ENCODE measurements around the gene DSCAML1. TPM values are rescaled to one million over a fixed set of nuclear protein-coding genes. Genes with fewer than 3 reads are reported as not detected.
A peak's percentile ranks its signal among the peaks of the same experiment; 100 is the strongest.

Gene DSCAML1
- total RNA-seq, 1 experiment from 2014 or later: 0.59 TPM

GRCh38 chr11:117688255-117688797 is 108.7 kb downstream of the DSCAML1 start:
- Histone ChIP-seq H3K36me3 (replicated peaks; ENCODE audit: control insufficient read depth, insufficient read depth, low read length) (no peaks in the 10 kb centered on the region), H3K27me3 (ENCODE audit: control insufficient read depth, insufficient read depth, low read length) (no peaks in the 10 kb centered on the region)
- no peak for DNase-seq

GRCh38 chr11:117687776-117688175 is 109.2 kb downstream of the DSCAML1 start:
- DNase-seq: no peak
- Histone ChIP-seq H3K4me3 (ENCODE audit: insufficient read depth, low read depth, low read length) (no peak overlapping the region), H3K36me3 (replicated peaks; ENCODE audit: control insufficient read depth, insufficient read depth, low read length) (no peaks in the 10 kb centered on the region), H3K27me3 (ENCODE audit: control insufficient read depth, insufficient read depth, low read length) (no peaks in the 10 kb centered on the region)

More at GRCh38 chr11:117688255-117688797, 108.7 kb downstream of the DSCAML1 start:
- H3K4me3 ChIP-seq (ENCODE audit: insufficient read depth, low read depth, low read length): no peak overlapping the region

GRCh38 chr11:117686711-117687110 is 110.3 kb downstream of the DSCAML1 start:
- no peak for DNase-seq
- H3K36me3 ChIP-seq (replicated peaks; ENCODE audit: control insufficient read depth, insufficient read depth, low read length): no peaks in the 10 kb centered on the region
- no peaks in the 10 kb centered on the region for H3K27me3 ChIP-seq (ENCODE audit: control insufficient read depth, insufficient read depth, low read length)
- H3K4me3 ChIP-seq (ENCODE audit: insufficient read depth, low read depth, low read length): no peak overlapping the region

- Histone ChIP-seq H3K27me3 (ENCODE audit: control insufficient read depth, insufficient read depth, low read length) (no peaks in the 10 kb centered on the region), H3K36me3 (replicated peaks; ENCODE audit: control insufficient read depth, insufficient read depth, low read length) (no peaks in the 10 kb centered on the region), H3K4me3 (ENCODE audit: insufficient read depth, low read depth, low read length) (no peak overlapping the region)
- no peak for DNase-seq
Measured at GRCh38 chr11:117685566-117685965, 111.5 kb downstream of the DSCAML1 start.

GRCh38 chr11:117684731-117685130 is 112.3 kb downstream of the DSCAML1 start:
- Histone ChIP-seq H3K27me3 (ENCODE audit: control insufficient read depth, insufficient read depth, low read length) (no peaks in the 10 kb centered on the region), H3K36me3 (replicated peaks; ENCODE audit: control insufficient read depth, insufficient read depth, low read length) (no peaks in the 10 kb centered on the region), H3K4me3 (ENCODE audit: insufficient read depth, low read depth, low read length) (no peak overlapping the region)
- DNase-seq: no peak

GRCh38 chr11:117684111-117684510 is 112.9 kb downstream of the DSCAML1 start:
- DNase-seq: no peak
- H3K4me3 ChIP-seq (ENCODE audit: insufficient read depth, low read depth, low read length): no peak overlapping the region
- H3K36me3 ChIP-seq (replicated peaks; ENCODE audit: control insufficient read depth, insufficient read depth, low read length): no peaks in the 10 kb centered on the region
- H3K27me3 ChIP-seq (ENCODE audit: control insufficient read depth, insufficient read depth, low read length): no peaks in the 10 kb centered on the region

GRCh38 chr11:117681438-117681837 is 115.6 kb downstream of the DSCAML1 start:
- DNase-seq: no peak
- Histone ChIP-seq H3K36me3 (replicated peaks; ENCODE audit: control insufficient read depth, insufficient read depth, low read length) (no peaks in the 10 kb centered on the region), H3K4me3 (ENCODE audit: insufficient read depth, low read depth, low read length) (no peak overlapping the region), H3K27me3 (ENCODE audit: control insufficient read depth, insufficient read depth, low read length) (no peaks in the 10 kb centered on the region; the same call in 1 of the 2 replicates)

GRCh38 chr11:117679461-117679860 is 117.6 kb downstream of the DSCAML1 start:
- no peaks in the 10 kb centered on the region for H3K36me3 ChIP-seq (replicated peaks; ENCODE audit: control insufficient read depth, insufficient read depth, low read length)
- no peak overlapping the region for H3K4me3 ChIP-seq (ENCODE audit: insufficient read depth, low read depth, low read length)
- no peaks in the 10 kb centered on the region; the same call in 1 of the 2 replicates for H3K27me3 ChIP-seq (ENCODE audit: control insufficient read depth, insufficient read depth, low read length)
- peak; percentile 75 for DNase-seq

- Histone ChIP-seq H3K36me3 (replicated peaks; ENCODE audit: control insufficient read depth, insufficient read depth, low read length) (no peaks in the 10 kb centered on the region), H3K27me3 (ENCODE audit: control insufficient read depth, insufficient read depth, low read length) (no peaks in the 10 kb centered on the region; the same call in 1 of the 2 replicates), H3K4me3 (ENCODE audit: insufficient read depth, low read depth, low read length) (no peak overlapping the region)
- peak; percentile 52 for DNase-seq
Measured at GRCh38 chr11:117678658-117679406, 118.2 kb downstream of the DSCAML1 start.

- Histone ChIP-seq H3K27me3 (ENCODE audit: control insufficient read depth, insufficient read depth, low read length) (no peaks in the 10 kb centered on the region; the same call in 1 of the 2 replicates), H3K36me3 (replicated peaks; ENCODE audit: control insufficient read depth, insufficient read depth, low read length) (no peaks in the 10 kb centered on the region), H3K4me3 (ENCODE audit: insufficient read depth, low read depth, low read length) (no peak overlapping the region)
- DNase-seq: no peak
Measured at GRCh38 chr11:117677729-117678310, 119.2 kb downstream of the DSCAML1 start.

- H3K36me3 ChIP-seq (replicated peaks; ENCODE audit: control insufficient read depth, insufficient read depth, low read length): no peaks in the 10 kb centered on the region
- no peak overlapping the region for H3K4me3 ChIP-seq (ENCODE audit: insufficient read depth, low read depth, low read length)
- no peak for DNase-seq
- H3K27me3 ChIP-seq (ENCODE audit: control insufficient read depth, insufficient read depth, low read length): no peaks in the 10 kb centered on the region; the same call in 1 of the 2 replicates
Measured at GRCh38 chr11:117676501-117676900, 120.5 kb downstream of the DSCAML1 start.

GRCh38 chr11:117673602-117674001 is 123.4 kb downstream of the DSCAML1 start:
- H3K4me3 ChIP-seq (ENCODE audit: insufficient read depth, low read depth, low read length): no peak overlapping the region
- no peak for DNase-seq
- no peaks in the 10 kb centered on the region for H3K36me3 ChIP-seq (replicated peaks; ENCODE audit: control insufficient read depth, insufficient read depth, low read length)
- no peaks in the 10 kb centered on the region; the same call in 1 of the 2 replicates for H3K27me3 ChIP-seq (ENCODE audit: control insufficient read depth, insufficient read depth, low read length)

- Histone ChIP-seq H3K36me3 (replicated peaks; ENCODE audit: control insufficient read depth, insufficient read depth, low read length) (no peaks in the 10 kb centered on the region), H3K27me3 (ENCODE audit: control insufficient read depth, insufficient read depth, low read length) (no peaks in the 10 kb centered on the region), H3K4me3 (ENCODE audit: insufficient read depth, low read depth, low read length) (no peak overlapping the region)
- DNase-seq: no peak
Measured at GRCh38 chr11:117671370-117671769, 125.6 kb downstream of the DSCAML1 start.

- Histone ChIP-seq H3K36me3 (replicated peaks; ENCODE audit: control insufficient read depth, insufficient read depth, low read length) (no peaks in the 10 kb centered on the region), H3K4me3 (ENCODE audit: insufficient read depth, low read depth, low read length) (no peak overlapping the region), H3K27me3 (ENCODE audit: control insufficient read depth, insufficient read depth, low read length) (no peaks in the 10 kb centered on the region)
- DNase-seq: peak; percentile 84
Measured at GRCh38 chr11:117670924-117671323, 126.1 kb downstream of the DSCAML1 start.

- Histone ChIP-seq H3K27me3 (ENCODE audit: control insufficient read depth, insufficient read depth, low read length) (no peaks in the 10 kb centered on the region), H3K4me3 (ENCODE audit: insufficient read depth, low read depth, low read length) (no peak overlapping the region), H3K36me3 (replicated peaks; ENCODE audit: control insufficient read depth, insufficient read depth, low read length) (no peaks in the 10 kb centered on the region)
- DNase-seq: no peak
Measured at GRCh38 chr11:117670443-117670842, 126.6 kb downstream of the DSCAML1 start.
